Calu3 (cell line): ENCODE data around the gene RELCH. TPM values are rescaled to one million over a fixed set of nuclear protein-coding genes. Genes with fewer than 3 reads are reported as not detected.

Experiments used
- BruUV-seq: library from RNA; stranded (reverse); fragments of 400-500 nt; replicated peaks from 2 replicates; lab custom pipeline; 2021; lab: Mats Ljungman, UMichigan
- CTCF ChIA-PET: fragments of 300-600 bp; sonication (Branson Sonifier 250); formaldehyde crosslinking; loops from one replicate; lab custom pipeline; 2022; ENCODE audit warnings: antibody characterized with exemption; lab: Charles Lee
- DNase-seq: peaks from one replicate; pipeline ENCODE4 v3.0.0; 2022
- H3K27ac Mint-ChIP-seq: one replicate; pipeline ENCODE4 v1.8.0; 2022; ENCODE audit warnings: mixed read lengths; ENCODE audit not compliant: unreplicated experiment
- H3K27me3 Mint-ChIP-seq: one replicate; pipeline ENCODE4 v1.8.0; 2022; ENCODE audit warnings: mixed read lengths; ENCODE audit not compliant: unreplicated experiment
- H3K36me3 Mint-ChIP-seq: one replicate; pipeline ENCODE4 v1.8.0; 2022; ENCODE audit warnings: mild to moderate bottlenecking, moderate library complexity, mixed read lengths; ENCODE audit not compliant: insufficient read depth, unreplicated experiment
- H3K4me1 Mint-ChIP-seq: one replicate; pipeline ENCODE4 v1.8.0; 2022; ENCODE audit warnings: mild to moderate bottlenecking, low read depth, mixed read lengths; ENCODE audit not compliant: unreplicated experiment
- H3K4me3 Mint-ChIP-seq: one replicate; pipeline ENCODE4 v1.8.0; 2022; ENCODE audit warnings: mild to moderate bottlenecking, low read depth, moderate library complexity, mixed read lengths; ENCODE audit not compliant: unreplicated experiment
- H3K9me3 Mint-ChIP-seq: one replicate; pipeline ENCODE4 v1.8.0; 2022; ENCODE audit warnings: low read depth, mixed read lengths; ENCODE audit not compliant: unreplicated experiment
- CTCF ChIP-seq: fragments of 200-600 bp; IDR thresholded peaks from one replicate; pipeline ENCODE4 v1.8.0; 2022; ENCODE audit warnings: antibody characterized with exemption; ENCODE audit not compliant: unreplicated experiment
- intact Hi-C: fragments of 100-400 bp; cut with micrococcal nuclease; formaldehyde crosslinking; loops from one replicate; pipeline ENCODE4 v1.10.0; 2022; ENCODE audit not compliant: unreplicated experiment
- total RNA-seq: library from RNA; stranded (reverse); gene quantifications from 2 replicates; pipeline ENCODE4 v1.2.3, GENCODE V29; 2022

The RELCH gene
- total RNA-seq, 1 experiment from 2014 or later, result 54.5 TPM

GRCh38 chr18:62339106-62339988 is 152.3 kb downstream of the RELCH start:
- Mint-ChIP-seq H3K4me1 (peaks cover 77% of the 10 kb centered on the region), H3K4me3 (peak overlapping the region; percentile 59), H3K36me3 (peaks cover 52% of the 10 kb centered on the region), H3K27ac (peak overlapping the region; percentile 91), H3K27me3 (no peaks in the 10 kb centered on the region), H3K9me3 (no peaks in the 10 kb centered on the region)
- intact Hi-C loops, result loop anchor here (2.0 kb wide), 1 partner anchor 81 kb away; no protein-coding TSS in a partner anchor
- no TSS peak for BruUV-seq
- CTCF ChIA-PET, result interaction anchor here (1.0 to 2.7 kb wide), 4 partner anchors 10 to 81 kb away, joined by 3 to 21 read pairs (median 6); no protein-coding TSS in a partner anchor
- TF ChIP-seq CTCF, result no peak
- DNase-seq, result no peak

- DNase-seq, result no peak
- Mint-ChIP-seq H3K4me1 (peaks cover 76% of the 10 kb centered on the region), H3K27me3 (no peaks in the 10 kb centered on the region), H3K36me3 (peaks cover 46% of the 10 kb centered on the region), H3K9me3 (no peaks in the 10 kb centered on the region), H3K27ac (peak overlapping the region; percentile 24), H3K4me3 (peak overlapping the region; percentile 20)
- CTCF ChIA-PET, result interaction anchor here (0.8 to 2.7 kb wide), 3 partner anchors 12 to 182 kb away, joined by 3 to 21 read pairs (median 3); partner anchors contain the start of gene ZCCHC2
- intact Hi-C loops, result no loop called here
- no TSS peak for BruUV-seq
- TF ChIP-seq CTCF, result no peak
These were observed 153.9 kb downstream of the RELCH start for GRCh38 chr18:62340996-62341395.

GRCh38 chr18:62341473-62341872 is 154.4 kb downstream of the RELCH start:
- H3K4me3 Mint-ChIP-seq, result peak overlapping the region; percentile 20
- H3K36me3 Mint-ChIP-seq, result peaks cover 41% of the 10 kb centered on the region
- no peaks in the 10 kb centered on the region for H3K9me3 Mint-ChIP-seq
- no peaks in the 10 kb centered on the region for H3K27me3 Mint-ChIP-seq
- DNase-seq, result no peak
- H3K27ac Mint-ChIP-seq, result peak overlapping the region; percentile 19
- intact Hi-C loops, result no loop called here
- no peak for TF ChIP-seq CTCF
- peaks cover 76% of the 10 kb centered on the region for H3K4me1 Mint-ChIP-seq
- BruUV-seq, result no TSS peak
- CTCF ChIA-PET, result interaction anchor here (0.7 kb wide), 1 partner anchor 15 kb away, joined by 3 read pairs; no protein-coding TSS in a partner anchor

- no peak for TF ChIP-seq CTCF
- intact Hi-C loops, result no loop called here
- Mint-ChIP-seq H3K27ac (no peak overlapping the region), H3K27me3 (no peaks in the 10 kb centered on the region), H3K36me3 (peaks cover 41% of the 10 kb centered on the region), H3K4me3 (no peak overlapping the region), H3K9me3 (no peaks in the 10 kb centered on the region), H3K4me1 (peaks cover 74% of the 10 kb centered on the region)
- BruUV-seq, result no TSS peak
- no peak for DNase-seq
- CTCF ChIA-PET, result no interaction called here
These were observed 155.8 kb downstream of the RELCH start for GRCh38 chr18:62342884-62343283.
